ENCODE data around the gene UGT1A9. TPM values are rescaled to one million over a fixed set of nuclear protein-coding genes. Genes with fewer than 3 reads are reported as not detected.
"Not testable (repeated sequence)": the region's sequence is repeated elsewhere in the genome, so short reads cannot be mapped to it uniquely, and the experiment has no call there.

UGT1A9 gene
- total RNA-seq, 1 donor from 2014 or later, result not detected

- Histone ChIP-seq H3K36me3 (no peaks in the 10 kb centered on the region), H3K4me1 (no peaks in the 10 kb centered on the region), H3K4me3 (no peak overlapping the region), H3K27me3 (no peaks in the 10 kb centered on the region), H3K9me3 (no peaks in the 10 kb centered on the region), H3K27ac (no peak overlapping the region)
- intact Hi-C loops (cut with DNase I), result no loop called here
- DNase-seq (ENCODE audit: extremely low spot score in 2 of 2), result no peak
- TF ChIP-seq CTCF (IDR thresholded peaks at IDR 0.05) (no peak), POLR2AphosphoS5 (IDR thresholded peaks at IDR 0.05; ENCODE audit: insufficient read depth in 1 of 2, low read depth in 1 of 2) (no peak)
Observed at GRCh38 chr2:233643128-233643527, 28.6 kb upstream of the UGT1A9 start.

GRCh38 chr2:233646033-233646432, 25.7 kb upstream of the UGT1A9 start:
- H3K4me1 ChIP-seq; H3K4me3 ChIP-seq; DNase-seq (ENCODE audit: extremely low spot score in 2 of 2); H3K27me3 ChIP-seq; H3K36me3 ChIP-seq; H3K9me3 ChIP-seq; intact Hi-C loops (cut with DNase I); H3K27ac ChIP-seq: not testable (repeated sequence)

- DNase-seq (ENCODE audit: extremely low spot score in 2 of 2), result no peak
- TF ChIP-seq POLR2AphosphoS5 (IDR thresholded peaks at IDR 0.05; ENCODE audit: insufficient read depth in 1 of 2, low read depth in 1 of 2) (no peak), CTCF (IDR thresholded peaks at IDR 0.05) (no peak), POLR2A (IDR thresholded peaks at IDR 0.05) (no peak)
- Histone ChIP-seq H3K9me3 (no peaks in the 10 kb centered on the region), H3K27me3 (no peaks in the 10 kb centered on the region), H3K4me3 (no peak overlapping the region), H3K4me1 (no peaks in the 10 kb centered on the region), H3K36me3 (no peaks in the 10 kb centered on the region), H3K27ac (no peak overlapping the region)
- intact Hi-C loops (cut with DNase I), result no loop called here
Observed at GRCh38 chr2:233650981-233651380, 20.7 kb upstream of the UGT1A9 start.

- intact Hi-C loops (cut with DNase I), result no loop called here
- Histone ChIP-seq H3K27ac (no peak overlapping the region), H3K36me3 (no peaks in the 10 kb centered on the region), H3K4me1 (no peaks in the 10 kb centered on the region), H3K27me3 (no peaks in the 10 kb centered on the region), H3K9me3 (no peaks in the 10 kb centered on the region), H3K4me3 (no peak overlapping the region)
- TF ChIP-seq POLR2A (IDR thresholded peaks at IDR 0.05) (no peak), POLR2AphosphoS5 (IDR thresholded peaks at IDR 0.05; ENCODE audit: insufficient read depth in 1 of 2, low read depth in 1 of 2) (no peak), CTCF (IDR thresholded peaks at IDR 0.05) (no peak)
- no peak for DNase-seq (ENCODE audit: extremely low spot score in 2 of 2)
Observed at GRCh38 chr2:233651430-233651829, 20.3 kb upstream of the UGT1A9 start.

GRCh38 chr2:233654501-233654900, 17.2 kb upstream of the UGT1A9 start:
- no peak for DNase-seq (ENCODE audit: extremely low spot score in 2 of 2)
- H3K9me3 ChIP-seq, result no peaks in the 10 kb centered on the region
- TF ChIP-seq POLR2A (IDR thresholded peaks at IDR 0.05), result no peak
- no peak for TF ChIP-seq POLR2AphosphoS5 (IDR thresholded peaks at IDR 0.05; ENCODE audit: insufficient read depth in 1 of 2, low read depth in 1 of 2)
- H3K27ac ChIP-seq, result no peak overlapping the region
- H3K4me3 ChIP-seq, result no peak overlapping the region
- H3K27me3 ChIP-seq, result no peaks in the 10 kb centered on the region
- H3K4me1 ChIP-seq, result no peaks in the 10 kb centered on the region
- intact Hi-C loops (cut with DNase I), result no loop called here
- no peaks in the 10 kb centered on the region for H3K36me3 ChIP-seq

GRCh38 chr2:233655043-233655442, 16.7 kb upstream of the UGT1A9 start:
- Histone ChIP-seq H3K27me3 (no peaks in the 10 kb centered on the region), H3K4me3 (no peak overlapping the region), H3K4me1 (no peaks in the 10 kb centered on the region), H3K36me3 (no peaks in the 10 kb centered on the region), H3K9me3 (no peaks in the 10 kb centered on the region), H3K27ac (no peak overlapping the region)
- DNase-seq (ENCODE audit: extremely low spot score in 2 of 2), result no peak
- intact Hi-C loops (cut with DNase I), result no loop called here
- no peak for TF ChIP-seq POLR2AphosphoS5 (IDR thresholded peaks at IDR 0.05; ENCODE audit: insufficient read depth in 1 of 2, low read depth in 1 of 2)
- no peak for TF ChIP-seq CTCF (IDR thresholded peaks at IDR 0.05)
- no peak for TF ChIP-seq POLR2A (IDR thresholded peaks at IDR 0.05)

GRCh38 chr2:233655943-233656342, 15.8 kb upstream of the UGT1A9 start:
- DNase-seq (ENCODE audit: extremely low spot score in 2 of 2); H3K27me3 ChIP-seq; H3K9me3 ChIP-seq; intact Hi-C loops (cut with DNase I); H3K36me3 ChIP-seq; H3K4me3 ChIP-seq; H3K27ac ChIP-seq; H3K4me1 ChIP-seq: not testable (repeated sequence)

Measured in vagina (tissue), 2 donors.